Upper lobe of right lung (tissue), 1 donor: ENCODE results near the gene ESRP2. TPM values are rescaled to one million over a fixed set of nuclear protein-coding genes. Genes with fewer than 3 reads are reported as not detected.
A peak's percentile ranks its signal among the peaks of the same experiment; 100 is the strongest.

Experiments used
- ATAC-seq: fragments of 200-7000 bp; cut with Tn5 transposase; one replicate; pipeline ENCODE4 v1.9.1; 2020; ENCODE audit warnings: mild to moderate bottlenecking, moderate library complexity
- DNase-seq: peaks from one replicate; pipeline ENCODE4 v3.0.0-alpha.2; 2020
- H3K27ac ChIP-seq: fragments of 200-600 bp; one replicate; pipeline ENCODE4 v1.8.0; 2022
- H3K27me3 ChIP-seq: fragments of 200-600 bp; one replicate; pipeline ENCODE4 v1.8.0; 2022; ENCODE audit warnings: mild to moderate bottlenecking
- H3K36me3 ChIP-seq: fragments of 200-600 bp; one replicate; pipeline ENCODE4 v1.8.0; 2022
- H3K4me1 ChIP-seq: fragments of 200-600 bp; one replicate; pipeline ENCODE4 v1.8.0; 2022
- H3K4me3 ChIP-seq: fragments of 200-600 bp; one replicate; pipeline ENCODE4 v1.8.0; 2022; ENCODE audit warnings: mild to moderate bottlenecking
- H3K9me3 ChIP-seq: fragments of 200-600 bp; one replicate; pipeline ENCODE4 v1.8.0; 2022
- CTCF ChIP-seq: fragments of 200-600 bp; IDR thresholded peaks from one replicate; pipeline ENCODE4 v1.8.0; 2022; ENCODE audit warnings: antibody characterized with exemption
- intact Hi-C: fragments of 100-400 bp; cut with DNase I; formaldehyde crosslinking; loops from one replicate; pipeline ENCODE4 v1.11.0; 2022
- total RNA-seq: library from RNA; stranded (reverse); fragmentation: NEBNext Ultra II Directional; extraction: Animal tissue kit (Norgen Biotek cat#: 25700); gene quantifications from one replicate; pipeline ENCODE4 v1.2.1, GENCODE V29; 2021
- donor health status: DM: no; HTN: yes; CAD: no; lungs with severe emphysema.

The ESRP2 gene
- total RNA-seq, 1 donor from 2014 or later: 61.0 TPM

GRCh38 chr16:68231384-68232136 is 4.4 kb downstream of the ESRP2 start:
- ATAC-seq (no peak), DNase-seq (peak; percentile 61)
- no peak overlapping the region for H3K27ac ChIP-seq
- peaks cover 34% of the 10 kb centered on the region for H3K4me1 ChIP-seq
- no peak overlapping the region for H3K4me3 ChIP-seq
- H3K9me3 ChIP-seq: no peaks in the 10 kb centered on the region
- intact Hi-C loops: loop anchor here (10.0 kb wide), 1 partner anchor 147 kb away; the partner anchor contains the start of gene NFATC3
- TF ChIP-seq CTCF: no peak
- H3K36me3 ChIP-seq: peaks cover 35% of the 10 kb centered on the region
- H3K27me3 ChIP-seq: no peaks in the 10 kb centered on the region

- DNase-seq (peak; percentile 54), ATAC-seq (no peak)
- Histone ChIP-seq H3K4me3 (no peak overlapping the region), H3K36me3 (peaks cover 41% of the 10 kb centered on the region), H3K9me3 (no peaks in the 10 kb centered on the region), H3K27ac (no peak overlapping the region), H3K4me1 (peaks cover 28% of the 10 kb centered on the region), H3K27me3 (no peaks in the 10 kb centered on the region)
- TF ChIP-seq CTCF: no peak
- intact Hi-C loops: loop anchor here (10.0 kb wide), 1 partner anchor 146 kb away; the partner anchor contains the start of gene NFATC3
Measured at GRCh38 chr16:68230956-68231355, 5.0 kb downstream of the ESRP2 start.

- H3K27me3 ChIP-seq: no peaks in the 10 kb centered on the region
- no peak overlapping the region for H3K27ac ChIP-seq
- no peaks in the 10 kb centered on the region for H3K9me3 ChIP-seq
- H3K4me3 ChIP-seq: no peak overlapping the region
- DNase-seq (peak; percentile 39), ATAC-seq (no peak)
- no peak for TF ChIP-seq CTCF
- H3K36me3 ChIP-seq: peaks cover 48% of the 10 kb centered on the region
- peaks cover 25% of the 10 kb centered on the region for H3K4me1 ChIP-seq
- intact Hi-C loops: loop anchor here (10.0 kb wide), 1 partner anchor 145 kb away; the partner anchor contains the start of gene NFATC3
Measured at GRCh38 chr16:68230176-68230571, 5.8 kb downstream of the ESRP2 start.

- TF ChIP-seq CTCF: peak; percentile 83
- Histone ChIP-seq H3K4me3 (no peak overlapping the region), H3K27ac (no peak overlapping the region), H3K36me3 (peaks cover 53% of the 10 kb centered on the region), H3K4me1 (peaks cover 25% of the 10 kb centered on the region), H3K27me3 (no peaks in the 10 kb centered on the region), H3K9me3 (no peaks in the 10 kb centered on the region)
- no peak for DNase-seq
- intact Hi-C loops: loop anchor here (10.0 kb wide), 1 partner anchor 145 kb away; the partner anchor contains the start of gene NFATC3
- peak; percentile 29 for ATAC-seq
Measured at GRCh38 chr16:68229431-68230175, 6.3 kb downstream of the ESRP2 start.

GRCh38 chr16:68228652-68229051 is 7.3 kb downstream of the ESRP2 start:
- H3K9me3 ChIP-seq: no peaks in the 10 kb centered on the region
- H3K36me3 ChIP-seq: peaks cover 53% of the 10 kb centered on the region
- no peak for DNase-seq
- intact Hi-C loops: no loop called here
- no peak for ATAC-seq
- no peak for TF ChIP-seq CTCF
- peak overlapping the region; percentile 2 for H3K27ac ChIP-seq
- peaks cover 25% of the 10 kb centered on the region for H3K4me1 ChIP-seq
- H3K27me3 ChIP-seq: no peaks in the 10 kb centered on the region
- no peak overlapping the region for H3K4me3 ChIP-seq
